Measurements from ENCODE around the gene KLHL7. TPM values are rescaled to one million over a fixed set of nuclear protein-coding genes. Genes with fewer than 3 reads are reported as not detected.

The KLHL7 gene
- total RNA-seq, 3 donors from 2014 or later (not counting 1 experiment from before 2014, with no cell fraction given): 13.9 to 19.1 (median 14.5) TPM

DNA sequence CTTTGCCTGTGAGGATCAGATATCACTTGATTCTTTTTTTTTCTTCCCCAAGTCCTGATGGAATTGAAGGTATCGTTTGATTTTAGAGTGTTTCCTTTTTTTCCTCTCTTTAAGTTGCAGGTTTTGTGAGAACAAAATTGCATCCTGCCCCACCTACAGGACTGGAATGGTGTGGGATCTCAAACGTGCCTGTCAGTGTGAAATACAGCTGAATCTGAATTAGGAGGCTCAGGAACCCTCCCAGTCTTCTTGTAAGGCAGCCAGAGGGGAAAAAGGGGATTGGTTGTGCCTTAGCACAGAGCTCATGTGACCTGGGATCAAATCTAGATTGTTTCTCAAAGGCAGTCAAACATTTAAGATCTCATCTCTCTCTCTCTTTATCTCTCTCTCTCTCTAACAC lies 32.7 kb upstream of the KLHL7 start:
- no peaks in the 10 kb centered on the region for H3K27me3 ChIP-seq (ENCODE audit: control insufficient read depth, insufficient read depth, low read length)
- H3K36me3 ChIP-seq (ENCODE audit: control insufficient read depth, insufficient read depth, low read length): no peaks in the 10 kb centered on the region
- H3K4me1 ChIP-seq (ENCODE audit: control insufficient read depth, insufficient read depth, low read length): no peaks in the 10 kb centered on the region
- TF ChIP-seq, protein P1, sequence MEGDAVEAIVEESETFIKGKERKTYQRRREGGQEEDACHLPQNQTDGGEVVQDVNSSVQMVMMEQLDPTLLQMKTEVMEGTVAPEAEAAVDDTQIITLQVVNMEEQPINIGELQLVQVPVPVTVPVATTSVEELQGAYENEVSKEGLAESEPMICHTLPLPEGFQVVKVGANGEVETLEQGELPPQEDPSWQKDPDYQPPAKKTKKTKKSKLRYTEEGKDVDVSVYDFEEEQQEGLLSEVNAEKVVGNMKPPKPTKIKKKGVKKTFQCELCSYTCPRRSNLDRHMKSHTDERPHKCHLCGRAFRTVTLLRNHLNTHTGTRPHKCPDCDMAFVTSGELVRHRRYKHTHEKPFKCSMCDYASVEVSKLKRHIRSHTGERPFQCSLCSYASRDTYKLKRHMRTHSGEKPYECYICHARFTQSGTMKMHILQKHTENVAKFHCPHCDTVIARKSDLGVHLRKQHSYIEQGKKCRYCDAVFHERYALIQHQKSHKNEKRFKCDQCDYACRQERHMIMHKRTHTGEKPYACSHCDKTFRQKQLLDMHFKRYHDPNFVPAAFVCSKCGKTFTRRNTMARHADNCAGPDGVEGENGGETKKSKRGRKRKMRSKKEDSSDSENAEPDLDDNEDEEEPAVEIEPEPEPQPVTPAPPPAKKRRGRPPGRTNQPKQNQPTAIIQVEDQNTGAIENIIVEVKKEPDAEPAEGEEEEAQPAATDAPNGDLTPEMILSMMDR (IDR thresholded peaks at IDR 0.05): no peak
- H3K27ac ChIP-seq (ENCODE audit: low read length): no peak overlapping the region
- H3K9me3 ChIP-seq (ENCODE audit: control insufficient read depth, insufficient read depth, low read length): no peaks in the 10 kb centered on the region
- H3K9me3 Mint-ChIP-seq: no peaks in the 10 kb centered on the region
- no peak overlapping the region for H3K4me3 ChIP-seq (ENCODE audit: low read length)
- no peak for ATAC-seq
- 17% methylated on average over 1 of the region's 2 CpGs for WGBS (ENCODE audit: insufficient coverage)
- intact Hi-C loops (cut with micrococcal nuclease): no loop called here
- no peak overlapping the region for H3K4me3 Mint-ChIP-seq
- H3K4me1 Mint-ChIP-seq: no peaks in the 10 kb centered on the region
- DNase-seq: no peak
- H3K36me3 Mint-ChIP-seq: no peaks in the 10 kb centered on the region
- no peak overlapping the region for H3K27ac Mint-ChIP-seq
- H3K27me3 Mint-ChIP-seq (ENCODE audit: low read depth in 2 of 2): peaks cover 8 to 26% of the 10 kb centered on the region in 2 donors

DNA sequence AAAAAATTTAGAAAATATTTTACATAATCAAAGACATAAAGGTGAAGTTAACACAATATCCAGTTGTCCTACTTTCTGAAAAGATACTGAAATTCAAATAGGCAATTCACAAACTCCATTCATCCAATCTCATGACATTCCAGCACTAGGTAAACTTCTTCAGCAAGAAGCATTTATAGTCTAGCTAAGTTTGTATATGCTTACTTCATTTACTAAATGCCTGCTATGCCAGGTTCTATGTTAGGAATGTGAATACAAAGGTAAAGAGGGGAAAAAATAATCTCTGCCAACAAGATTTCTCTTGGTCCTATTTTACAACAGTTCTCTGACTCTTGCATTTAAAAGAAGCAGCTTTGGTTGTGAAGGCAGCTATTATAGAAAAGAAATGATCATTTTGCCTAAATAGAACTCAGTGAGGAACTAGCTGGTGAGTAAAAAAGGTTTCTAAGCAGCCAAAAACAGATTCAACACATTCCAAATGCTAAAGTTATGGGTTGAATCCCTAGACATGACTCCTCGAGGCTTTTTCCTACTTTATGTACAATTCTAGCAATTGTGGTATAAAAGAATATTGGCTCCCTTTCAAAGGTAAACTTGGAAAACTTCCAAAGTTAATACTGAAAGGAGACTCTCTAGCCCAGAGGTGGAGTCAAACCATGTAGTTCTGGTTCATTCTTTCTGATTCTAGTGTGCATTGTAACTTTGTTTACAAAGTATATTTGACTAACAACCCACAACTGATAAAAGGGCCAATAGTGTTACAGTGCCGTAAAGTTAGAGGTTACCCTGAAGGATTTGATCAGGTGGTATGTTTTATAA lies 30.9 kb upstream of the KLHL7 start:
- intact Hi-C loops (cut with micrococcal nuclease): no loop called here
- Mint-ChIP-seq H3K4me3 (no peak overlapping the region), H3K4me1 (no peaks in the 10 kb centered on the region), H3K27me3 (ENCODE audit: low read depth in 2 of 2) (peaks cover 8 to 26% of the 10 kb centered on the region in 2 donors), H3K36me3 (no peaks in the 10 kb centered on the region), H3K27ac (no peak overlapping the region), H3K9me3 (no peaks in the 10 kb centered on the region)
- DNase-seq (no peak), ATAC-seq (no peak)
- TF ChIP-seq, protein P1 (IDR thresholded peaks at IDR 0.05): no peak
- no peaks in the 10 kb centered on the region for H3K36me3 ChIP-seq (ENCODE audit: control insufficient read depth, insufficient read depth, low read length)
- no peaks in the 10 kb centered on the region for H3K9me3 ChIP-seq (ENCODE audit: control insufficient read depth, insufficient read depth, low read length)
- H3K27me3 ChIP-seq (ENCODE audit: control insufficient read depth, insufficient read depth, low read length): no peaks in the 10 kb centered on the region
- no peak overlapping the region for H3K4me3 ChIP-seq (ENCODE audit: low read length)
- no peak overlapping the region for H3K27ac ChIP-seq (ENCODE audit: low read length)
- no peaks in the 10 kb centered on the region for H3K4me1 ChIP-seq (ENCODE audit: control insufficient read depth, insufficient read depth, low read length)
- whole genome bisulfite sequencing (ENCODE audit: insufficient coverage): no CpG with 5 or more reads among the region's 2 CpGs

DNA sequence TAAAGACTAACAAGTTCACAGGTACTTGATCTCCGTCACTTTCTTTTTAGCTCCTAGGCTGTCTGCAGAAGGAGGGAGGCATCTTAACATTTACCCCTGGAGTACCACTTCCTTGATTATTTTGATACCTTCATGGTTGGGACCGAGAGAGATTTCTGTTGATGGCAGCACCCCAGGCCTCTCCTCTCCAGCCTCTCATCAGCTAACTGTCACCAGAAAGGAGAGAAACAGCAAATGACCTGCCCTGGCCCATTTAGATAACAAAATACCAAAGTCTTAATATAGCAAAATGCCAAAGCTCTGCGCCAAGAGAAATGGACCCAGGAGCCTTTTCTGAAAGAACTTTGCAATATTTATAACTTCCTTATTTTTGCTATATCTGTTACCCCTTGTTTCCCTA lies 30.0 kb upstream of the KLHL7 start:
- ATAC-seq (no peak), DNase-seq (no peak)
- intact Hi-C loops (cut with micrococcal nuclease): no loop called here
- no peaks in the 10 kb centered on the region for H3K36me3 ChIP-seq (ENCODE audit: control insufficient read depth, insufficient read depth, low read length)
- WGBS (ENCODE audit: insufficient coverage): 46% methylated on average over 3 of the region's 3 CpGs
- TF ChIP-seq, protein P1 (IDR thresholded peaks at IDR 0.05): no peak
- no peaks in the 10 kb centered on the region for H3K4me1 ChIP-seq (ENCODE audit: control insufficient read depth, insufficient read depth, low read length)
- no peaks in the 10 kb centered on the region for H3K9me3 ChIP-seq (ENCODE audit: control insufficient read depth, insufficient read depth, low read length)
- H3K4me3 ChIP-seq (ENCODE audit: low read length): no peak overlapping the region
- H3K27me3 ChIP-seq (ENCODE audit: control insufficient read depth, insufficient read depth, low read length): no peaks in the 10 kb centered on the region
- Mint-ChIP-seq H3K36me3 (no peaks in the 10 kb centered on the region), H3K27me3 (ENCODE audit: low read depth in 2 of 2) (peaks cover 10 to 26% of the 10 kb centered on the region in 2 donors), H3K4me1 (no peaks in the 10 kb centered on the region), H3K4me3 (no peak overlapping the region), H3K9me3 (no peaks in the 10 kb centered on the region), H3K27ac (no peak overlapping the region)
- no peak overlapping the region for H3K27ac ChIP-seq (ENCODE audit: low read length)

DNA sequence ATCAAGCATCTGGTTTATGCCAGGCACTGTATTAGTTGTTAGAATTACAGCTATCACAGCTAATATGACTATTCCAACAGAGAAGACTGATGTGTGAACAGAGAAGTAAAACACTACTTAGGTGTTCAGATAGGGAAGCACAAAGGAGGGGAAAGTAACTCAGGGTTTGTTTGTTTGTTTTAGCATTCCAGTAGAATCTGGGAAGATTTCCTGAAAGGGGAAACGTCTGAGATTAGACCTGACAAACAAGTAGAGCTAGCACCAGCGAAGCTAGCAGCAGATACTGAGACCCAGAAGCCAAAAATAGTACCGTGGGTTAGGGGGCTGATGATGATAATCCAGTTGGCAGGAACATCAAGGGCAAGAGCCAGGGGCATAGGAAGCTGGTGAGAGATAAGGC lies 28.8 kb upstream of the KLHL7 start:
- no peak overlapping the region for H3K4me3 Mint-ChIP-seq
- DNase-seq (no peak), ATAC-seq (no peak)
- no peak overlapping the region for H3K27ac Mint-ChIP-seq
- Histone ChIP-seq H3K9me3 (ENCODE audit: control insufficient read depth, insufficient read depth, low read length) (no peaks in the 10 kb centered on the region), H3K4me3 (ENCODE audit: low read length) (no peak overlapping the region), H3K27ac (ENCODE audit: low read length) (no peak overlapping the region), H3K36me3 (ENCODE audit: control insufficient read depth, insufficient read depth, low read length) (no peaks in the 10 kb centered on the region), H3K4me1 (ENCODE audit: control insufficient read depth, insufficient read depth, low read length) (no peaks in the 10 kb centered on the region), H3K27me3 (ENCODE audit: control insufficient read depth, insufficient read depth, low read length) (no peaks in the 10 kb centered on the region)
- H3K27me3 Mint-ChIP-seq (ENCODE audit: low read depth in 2 of 2): peaks cover 10 to 26% of the 10 kb centered on the region in 2 donors
- no peaks in the 10 kb centered on the region for H3K4me1 Mint-ChIP-seq
- intact Hi-C loops (cut with micrococcal nuclease): no loop called here
- TF ChIP-seq, protein P1 (IDR thresholded peaks at IDR 0.05): no peak
- WGBS (ENCODE audit: insufficient coverage): 30% methylated on average over 3 of the region's 3 CpGs
- no peaks in the 10 kb centered on the region for H3K9me3 Mint-ChIP-seq
- H3K36me3 Mint-ChIP-seq: no peaks in the 10 kb centered on the region
